C4-2B (cell line): Measurements from ENCODE around the gene FLII.

Experiments
- ZFX ChIP-seq: fragments of 450-650 bp; IDR thresholded peaks from 2 replicates; pipeline ENCODE4 v1.6.1; 2017
- TF ChIP-seq, protein P1 (sequence below): fragments of 450-650 bp; conservative IDR thresholded peaks from 2 replicates; pipeline ENCODE4 v1.5.1; 2017; ENCODE audit warnings: mild to moderate bottlenecking

DNA sequence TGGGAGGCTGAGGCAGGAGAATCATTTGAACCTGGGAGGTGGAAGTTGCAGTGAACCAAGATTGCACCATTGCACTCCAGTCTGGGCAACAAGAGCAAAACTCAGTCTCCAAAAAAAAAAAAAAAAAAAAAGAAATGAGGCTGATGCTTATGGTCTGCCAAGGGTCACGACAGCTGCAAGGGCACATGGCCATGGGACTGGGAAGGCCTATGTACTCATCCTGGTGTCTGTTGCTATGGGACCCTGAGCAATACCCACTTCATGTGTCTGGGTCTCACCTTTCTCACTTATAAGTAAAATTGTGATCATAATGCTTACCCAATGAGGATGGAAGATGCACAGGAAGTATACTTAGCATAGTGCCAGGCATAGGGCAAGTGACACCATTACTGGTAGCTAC, 18.5 kb upstream of the FLII start:
- TF ChIP-seq, protein P1, sequence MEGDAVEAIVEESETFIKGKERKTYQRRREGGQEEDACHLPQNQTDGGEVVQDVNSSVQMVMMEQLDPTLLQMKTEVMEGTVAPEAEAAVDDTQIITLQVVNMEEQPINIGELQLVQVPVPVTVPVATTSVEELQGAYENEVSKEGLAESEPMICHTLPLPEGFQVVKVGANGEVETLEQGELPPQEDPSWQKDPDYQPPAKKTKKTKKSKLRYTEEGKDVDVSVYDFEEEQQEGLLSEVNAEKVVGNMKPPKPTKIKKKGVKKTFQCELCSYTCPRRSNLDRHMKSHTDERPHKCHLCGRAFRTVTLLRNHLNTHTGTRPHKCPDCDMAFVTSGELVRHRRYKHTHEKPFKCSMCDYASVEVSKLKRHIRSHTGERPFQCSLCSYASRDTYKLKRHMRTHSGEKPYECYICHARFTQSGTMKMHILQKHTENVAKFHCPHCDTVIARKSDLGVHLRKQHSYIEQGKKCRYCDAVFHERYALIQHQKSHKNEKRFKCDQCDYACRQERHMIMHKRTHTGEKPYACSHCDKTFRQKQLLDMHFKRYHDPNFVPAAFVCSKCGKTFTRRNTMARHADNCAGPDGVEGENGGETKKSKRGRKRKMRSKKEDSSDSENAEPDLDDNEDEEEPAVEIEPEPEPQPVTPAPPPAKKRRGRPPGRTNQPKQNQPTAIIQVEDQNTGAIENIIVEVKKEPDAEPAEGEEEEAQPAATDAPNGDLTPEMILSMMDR = no peak
- no peak for TF ChIP-seq ZFX
